HUES64 (cell line): ENCODE measurements around the gene TMEM200C.
"Not testable (repeated sequence)": the region's sequence is repeated elsewhere in the genome, so short reads cannot be mapped to it uniquely, and the experiment has no call there.

ENCODE experiments used
- H3K27ac ChIP-seq: 2 replicates; pipeline ENCODE4 v1.7.0; 2013; ENCODE audit warnings: low read depth, low read length, inconsistent platforms
- H3K27me3 ChIP-seq: 2 replicates; pipeline ENCODE4 v1.6.1; 2013; ENCODE audit warnings: mild to moderate bottlenecking, low read length; ENCODE audit not compliant: insufficient read depth
- H3K36me3 ChIP-seq: 2 replicates; pipeline ENCODE4 v1.6.1; 2013; ENCODE audit warnings: mild to moderate bottlenecking, low read length; ENCODE audit not compliant: insufficient read depth
- H3K4me1 ChIP-seq: 2 replicates; pipeline ENCODE4 v1.6.1; 2013; ENCODE audit warnings: mild to moderate bottlenecking, low read length, moderate library complexity; ENCODE audit not compliant: insufficient read depth
- H3K4me3 ChIP-seq: 2 replicates; pipeline ENCODE4 v1.5.1; 2013; ENCODE audit warnings: mild to moderate bottlenecking, low read length, moderate library complexity
- H3K9ac ChIP-seq: 2 replicates; pipeline ENCODE4 v1.6.1; 2013; ENCODE audit warnings: mild to moderate bottlenecking, low read depth, low read length
- H3K9me3 ChIP-seq: 2 replicates; pipeline ENCODE4 v1.6.1; 2013; ENCODE audit warnings: low read depth, low read length; ENCODE audit not compliant: insufficient read depth
- WGBS: fragments of 150-250, 120-280 bp; methylation state at CpG from one replicate; pipeline ENCODE4 v1.1.7; 2013; ENCODE audit warnings: missing lambda C conversion rate; 5-methylcytosine and 5-hydroxymethylcytosine counted together

Gene TMEM200C

DNA sequence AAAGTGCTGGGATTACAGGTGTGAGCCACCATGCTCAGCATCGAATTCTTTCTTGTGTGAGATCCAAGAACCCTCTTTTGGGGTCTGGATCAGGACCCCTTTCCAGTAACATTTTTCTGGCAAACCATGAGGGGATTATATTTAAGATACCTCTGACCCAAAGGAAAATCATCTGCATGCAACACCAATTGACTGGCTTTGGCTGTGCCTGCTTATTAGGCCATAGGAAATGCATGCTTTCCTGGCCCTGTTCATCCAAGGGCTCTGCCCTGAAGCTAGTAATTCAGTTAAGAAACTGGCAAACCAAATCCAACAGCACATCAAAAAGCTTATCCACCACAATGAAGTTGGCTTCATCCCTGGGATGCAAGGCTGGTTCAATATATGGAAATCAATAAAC lies 33.2 kb downstream of the TMEM200C start:
- H3K27ac ChIP-seq, H3K4me3 ChIP-seq, H3K36me3 ChIP-seq, H3K4me1 ChIP-seq, H3K27me3 ChIP-seq, H3K9ac ChIP-seq: not testable (repeated sequence)
- H3K9me3 ChIP-seq, result peaks cover 12% of the 10 kb centered on the region
- WGBS, result 47% methylated on average over 1 of the region's 1 CpG

DNA sequence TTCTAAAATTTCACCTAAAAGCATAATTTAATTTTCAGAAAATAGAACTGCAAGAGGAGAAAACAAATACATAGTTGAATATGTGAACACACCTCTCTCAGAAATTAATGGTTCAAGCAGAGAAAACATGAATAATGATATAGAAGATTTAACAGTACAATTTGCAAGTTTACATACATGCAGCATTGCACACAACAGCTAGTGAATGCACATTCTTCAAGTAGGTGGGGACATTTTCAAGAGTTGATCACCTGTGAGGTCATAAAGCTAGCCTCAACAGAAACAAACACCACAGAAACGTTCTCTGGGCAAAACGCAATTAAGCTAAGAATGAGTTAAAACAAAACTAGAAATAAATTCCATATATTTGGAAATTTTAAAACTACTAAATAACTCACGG lies 38.1 kb downstream of the TMEM200C start:
- Histone ChIP-seq H3K27ac (no peak overlapping the region), H3K36me3 (no peaks in the 10 kb centered on the region), H3K4me1 (no peaks in the 10 kb centered on the region), H3K9me3 (peaks cover 12% of the 10 kb centered on the region), H3K27me3 (no peaks in the 10 kb centered on the region), H3K4me3 (no peak overlapping the region), H3K9ac (no peak overlapping the region)
- 100% methylated on average over 1 of the region's 3 CpGs for WGBS

DNA sequence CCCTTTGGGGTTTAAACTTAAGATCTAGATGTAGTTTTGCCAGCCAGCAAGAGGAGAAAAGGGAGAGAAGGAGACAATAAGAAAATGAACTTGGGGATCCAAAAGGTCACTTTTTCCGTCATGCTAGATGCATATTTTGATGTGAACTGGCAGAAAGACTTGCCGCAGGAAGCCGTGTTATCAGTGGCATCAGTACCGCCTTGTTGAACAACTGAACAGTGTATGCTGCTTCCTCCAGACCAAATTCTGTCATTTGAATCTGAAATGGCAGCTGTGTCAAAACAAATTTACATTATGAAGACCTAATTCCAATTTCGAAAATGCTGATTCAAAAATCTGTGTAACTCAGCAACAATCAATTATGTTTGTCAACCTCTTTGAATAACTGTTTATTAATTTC lies 42.1 kb downstream of the TMEM200C start:
- H3K9ac ChIP-seq, result no peak overlapping the region
- no peaks in the 10 kb centered on the region for H3K4me1 ChIP-seq
- H3K36me3 ChIP-seq, result no peaks in the 10 kb centered on the region
- H3K27me3 ChIP-seq, result no peaks in the 10 kb centered on the region
- no peak overlapping the region for H3K4me3 ChIP-seq
- no peaks in the 10 kb centered on the region for H3K9me3 ChIP-seq
- H3K27ac ChIP-seq, result no peak overlapping the region
- 95% methylated on average over 5 of the region's 5 CpGs for WGBS

DNA sequence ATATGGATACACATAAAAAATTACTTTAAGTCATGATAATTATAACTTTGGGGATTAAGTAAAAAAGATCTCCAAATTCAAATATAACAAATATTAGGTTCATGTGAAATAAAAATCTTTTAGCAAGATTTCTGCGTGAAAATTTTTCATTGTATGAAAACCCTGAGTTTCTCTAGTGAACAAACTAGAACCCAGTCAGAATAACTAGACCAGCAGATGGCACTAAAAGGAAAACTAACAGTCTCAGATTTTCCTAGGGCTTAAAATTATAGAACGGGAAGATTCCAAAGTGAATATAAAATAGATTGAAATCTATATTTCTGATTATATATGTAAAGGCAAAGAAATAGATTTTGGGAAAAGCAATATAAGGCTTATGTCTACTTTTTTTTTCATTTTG lies 43.3 kb downstream of the TMEM200C start:
- Histone ChIP-seq H3K9ac (no peak overlapping the region), H3K36me3 (no peaks in the 10 kb centered on the region), H3K27me3 (no peaks in the 10 kb centered on the region), H3K4me3 (no peak overlapping the region), H3K4me1 (no peaks in the 10 kb centered on the region), H3K27ac (no peak overlapping the region), H3K9me3 (no peaks in the 10 kb centered on the region)
- WGBS, result 83% methylated on average over 2 of the region's 2 CpGs

DNA sequence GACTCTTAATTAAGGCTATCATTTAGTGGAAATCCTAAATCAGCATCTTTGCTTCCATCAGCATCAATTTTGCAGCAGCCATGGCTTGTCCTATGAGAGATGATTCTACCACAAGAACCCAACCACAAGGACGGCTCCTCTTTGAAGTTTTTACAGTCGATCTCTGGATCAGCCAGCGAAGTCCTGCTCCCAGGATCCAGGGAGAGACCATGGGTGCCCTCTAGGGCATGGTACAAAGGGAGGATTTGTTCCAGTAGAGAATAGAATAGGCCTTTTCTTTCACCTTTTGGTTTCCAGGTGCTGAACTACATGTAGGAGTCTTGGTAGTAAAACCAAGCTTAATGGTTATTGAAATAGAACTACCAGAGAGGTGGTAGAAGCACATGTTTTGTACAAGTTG lies 52.7 kb downstream of the TMEM200C start:
- H3K36me3 ChIP-seq, result no peaks in the 10 kb centered on the region
- 77% methylated on average over 3 of the region's 3 CpGs for WGBS
- H3K27me3 ChIP-seq, result no peaks in the 10 kb centered on the region
- H3K9ac ChIP-seq, result no peak overlapping the region
- no peaks in the 10 kb centered on the region for H3K4me1 ChIP-seq
- H3K9me3 ChIP-seq, result peaks cover 8% of the 10 kb centered on the region; the same call in 1 of the 2 replicates
- H3K27ac ChIP-seq, result no peak overlapping the region
- H3K4me3 ChIP-seq, result no peak overlapping the region

DNA sequence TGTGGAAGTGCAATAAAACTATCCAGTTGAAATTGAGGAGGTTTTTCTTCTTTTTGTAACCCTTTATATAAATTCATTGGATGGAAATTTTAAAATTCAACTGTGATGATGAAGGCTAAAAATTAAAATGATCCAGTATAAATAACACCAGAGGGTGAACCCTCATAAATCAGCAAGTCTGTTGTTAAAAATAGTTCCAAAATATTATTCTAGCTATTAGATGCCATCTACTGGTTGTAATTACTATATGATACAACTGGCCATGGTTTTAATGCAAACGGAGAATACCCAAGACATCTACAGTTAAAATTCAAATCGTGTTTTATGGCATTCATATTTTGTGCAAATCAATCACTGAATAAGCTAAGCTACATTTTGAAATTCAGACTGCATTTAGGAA lies 53.8 kb downstream of the TMEM200C start:
- 81% methylated on average over 2 of the region's 2 CpGs for WGBS
- no peak overlapping the region for H3K9ac ChIP-seq
- no peaks in the 10 kb centered on the region for H3K27me3 ChIP-seq
- H3K36me3 ChIP-seq, result no peaks in the 10 kb centered on the region
- H3K9me3 ChIP-seq, result peaks cover 8% of the 10 kb centered on the region; the same call in 1 of the 2 replicates
- H3K4me3 ChIP-seq, result no peak overlapping the region
- no peaks in the 10 kb centered on the region for H3K4me1 ChIP-seq
- no peak overlapping the region for H3K27ac ChIP-seq

DNA sequence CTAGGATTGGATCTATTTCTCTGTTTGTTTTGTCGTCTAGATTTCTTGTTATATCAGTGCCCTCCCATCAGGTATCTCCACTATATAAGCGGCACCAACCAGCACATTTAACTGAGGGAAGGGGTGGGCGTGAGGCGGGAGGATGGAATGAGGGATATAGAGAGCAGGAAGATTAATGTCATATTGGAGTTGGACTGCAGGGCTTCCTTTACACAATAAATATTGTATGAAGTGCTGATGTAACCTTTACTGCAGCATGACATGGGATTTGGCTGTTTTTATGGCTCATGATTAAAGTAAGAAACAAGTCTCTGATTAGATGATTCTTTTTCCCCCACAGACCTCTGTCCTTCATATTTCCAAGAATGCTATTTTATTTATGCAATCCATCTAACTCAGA lies 54.8 kb downstream of the TMEM200C start:
- H3K27ac ChIP-seq, result no peak overlapping the region
- 88% methylated on average over 3 of the region's 4 CpGs for WGBS
- no peak overlapping the region for H3K4me3 ChIP-seq
- no peaks in the 10 kb centered on the region for H3K27me3 ChIP-seq
- no peak overlapping the region for H3K9ac ChIP-seq
- no peaks in the 10 kb centered on the region for H3K36me3 ChIP-seq
- no peaks in the 10 kb centered on the region for H3K9me3 ChIP-seq
- H3K4me1 ChIP-seq, result no peaks in the 10 kb centered on the region

DNA sequence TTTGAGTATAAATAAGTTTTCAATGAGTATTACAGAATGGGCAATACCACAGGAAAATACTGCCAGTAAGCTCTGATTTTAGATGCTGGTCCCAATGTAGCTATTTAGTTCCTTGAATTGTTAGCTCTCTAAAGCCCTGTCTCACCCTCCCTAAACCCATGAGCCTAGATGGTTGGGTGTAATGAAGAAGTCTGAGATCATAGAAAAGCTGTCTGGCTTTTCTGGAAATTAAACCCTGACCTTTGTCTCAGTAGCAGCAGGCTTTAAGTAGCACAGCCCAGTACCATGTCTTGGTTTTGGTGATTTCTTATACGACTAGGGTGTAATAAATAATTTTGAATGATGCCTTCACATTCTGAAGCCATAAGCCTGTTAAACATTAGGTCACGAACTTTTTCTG lies 55.3 kb downstream of the TMEM200C start:
- Histone ChIP-seq H3K4me3 (no peak overlapping the region), H3K9ac (no peak overlapping the region), H3K9me3 (no peaks in the 10 kb centered on the region), H3K4me1 (no peaks in the 10 kb centered on the region), H3K36me3 (no peaks in the 10 kb centered on the region), H3K27ac (no peak overlapping the region), H3K27me3 (no peaks in the 10 kb centered on the region)
- 84% methylated on average over 2 of the region's 2 CpGs for WGBS

DNA sequence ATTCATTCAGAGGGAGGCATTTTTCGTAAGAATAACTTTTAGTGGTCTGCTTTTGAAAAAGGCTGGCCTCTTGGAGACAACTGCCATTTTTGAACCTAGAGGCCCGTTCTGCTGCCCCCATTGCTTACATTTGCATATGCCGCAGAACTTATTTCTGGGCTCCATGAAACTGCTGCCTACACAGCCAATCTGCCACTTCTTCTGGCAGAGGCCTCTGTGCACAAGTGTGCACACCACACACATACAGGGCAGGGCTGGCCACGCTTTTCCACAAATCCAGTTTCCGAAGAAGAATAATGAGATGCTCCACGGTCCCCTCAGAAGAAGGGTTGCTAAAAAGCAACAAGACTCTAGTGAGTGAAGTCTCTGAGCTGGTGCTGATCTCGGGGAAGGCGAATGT lies 56.2 kb downstream of the TMEM200C start:
- Histone ChIP-seq H3K36me3 (no peaks in the 10 kb centered on the region), H3K9me3 (no peaks in the 10 kb centered on the region), H3K27me3 (no peaks in the 10 kb centered on the region), H3K27ac (no peak overlapping the region), H3K4me1 (no peaks in the 10 kb centered on the region), H3K9ac (no peak overlapping the region), H3K4me3 (no peak overlapping the region)
- 94% methylated on average over 8 of the region's 8 CpGs for WGBS
